AG09319 (cell line): ENCODE data around the gene CCDC30.

Source experiments
- DNase-seq: peaks from one replicate; pipeline ENCODE4 v3.0.0-alpha.2; 2010; ENCODE audit warnings: low read depth; ENCODE audit errors: extremely low read depth
- TF ChIP-seq, protein P1 (sequence below): IDR thresholded peaks from 2 replicates; pipeline ENCODE4 v1.5.1; 2011; ENCODE audit warnings: low read depth, mild to moderate bottlenecking, inconsistent platforms, low read length, moderate library complexity

Gene CCDC30

DNA sequence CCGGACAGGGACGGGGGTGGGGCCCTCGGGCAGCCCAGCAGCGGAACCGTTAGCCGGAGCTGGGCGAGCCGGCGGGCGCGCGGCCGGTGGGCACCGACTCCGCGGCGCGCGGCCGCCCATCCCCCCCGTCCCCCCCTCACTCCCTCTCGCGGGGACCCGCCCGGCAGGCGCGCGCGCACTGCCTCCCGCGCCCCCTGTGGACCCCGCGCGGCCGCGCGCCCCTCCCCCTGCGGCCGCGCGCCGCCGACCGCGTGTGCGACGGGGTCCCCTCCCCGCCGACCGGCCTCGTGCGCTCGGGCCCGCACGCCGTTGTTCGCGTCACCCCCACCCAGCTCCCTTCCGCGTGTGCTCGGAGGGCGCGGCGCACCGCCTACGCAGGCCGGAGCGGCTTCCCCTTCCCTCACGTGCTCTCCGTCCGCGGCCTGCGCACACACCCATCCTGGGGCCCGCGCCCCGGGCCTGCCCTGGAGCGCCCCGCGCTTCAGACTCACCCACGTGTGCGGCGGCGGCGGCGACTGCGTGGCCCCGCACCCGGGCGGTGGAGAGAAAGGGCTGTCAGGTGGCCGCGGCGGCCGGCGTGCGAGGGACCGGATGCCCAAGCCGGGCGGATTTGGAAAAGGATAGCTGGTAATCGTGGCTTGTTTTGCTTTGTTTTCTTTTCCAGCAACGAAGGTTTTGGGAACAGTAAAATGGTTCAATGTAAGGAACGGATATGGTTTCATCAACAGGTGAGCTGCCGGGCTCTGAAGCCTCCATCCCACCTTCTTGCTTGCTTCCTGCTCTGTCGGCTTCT, 219.8 kb downstream of the CCDC30 start:
- TF ChIP-seq, protein P1, sequence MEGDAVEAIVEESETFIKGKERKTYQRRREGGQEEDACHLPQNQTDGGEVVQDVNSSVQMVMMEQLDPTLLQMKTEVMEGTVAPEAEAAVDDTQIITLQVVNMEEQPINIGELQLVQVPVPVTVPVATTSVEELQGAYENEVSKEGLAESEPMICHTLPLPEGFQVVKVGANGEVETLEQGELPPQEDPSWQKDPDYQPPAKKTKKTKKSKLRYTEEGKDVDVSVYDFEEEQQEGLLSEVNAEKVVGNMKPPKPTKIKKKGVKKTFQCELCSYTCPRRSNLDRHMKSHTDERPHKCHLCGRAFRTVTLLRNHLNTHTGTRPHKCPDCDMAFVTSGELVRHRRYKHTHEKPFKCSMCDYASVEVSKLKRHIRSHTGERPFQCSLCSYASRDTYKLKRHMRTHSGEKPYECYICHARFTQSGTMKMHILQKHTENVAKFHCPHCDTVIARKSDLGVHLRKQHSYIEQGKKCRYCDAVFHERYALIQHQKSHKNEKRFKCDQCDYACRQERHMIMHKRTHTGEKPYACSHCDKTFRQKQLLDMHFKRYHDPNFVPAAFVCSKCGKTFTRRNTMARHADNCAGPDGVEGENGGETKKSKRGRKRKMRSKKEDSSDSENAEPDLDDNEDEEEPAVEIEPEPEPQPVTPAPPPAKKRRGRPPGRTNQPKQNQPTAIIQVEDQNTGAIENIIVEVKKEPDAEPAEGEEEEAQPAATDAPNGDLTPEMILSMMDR = no peak
- DNase-seq = peak; percentile 41

DNA sequence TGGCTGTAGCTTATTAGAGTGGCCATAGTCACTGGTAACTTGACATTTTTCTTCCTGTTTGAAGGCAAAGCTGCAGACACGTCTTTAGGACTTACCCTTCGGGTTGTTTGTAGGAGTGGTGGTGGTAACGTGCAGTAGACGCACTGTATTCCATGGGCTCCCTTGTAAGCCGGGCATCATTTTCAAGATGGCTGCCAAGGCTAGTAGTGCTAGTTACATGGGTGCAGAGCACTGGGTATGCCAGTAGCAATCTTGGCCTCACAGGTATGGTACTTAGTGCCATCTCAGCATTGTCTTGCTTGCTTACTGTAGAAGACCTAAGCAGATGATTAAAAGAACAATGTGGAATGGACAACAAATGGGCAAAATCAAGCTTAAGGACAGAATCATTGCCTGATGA, 221.1 kb downstream of the CCDC30 start:
- no peak for DNase-seq
- TF ChIP-seq, protein P1 = no peak

DNA sequence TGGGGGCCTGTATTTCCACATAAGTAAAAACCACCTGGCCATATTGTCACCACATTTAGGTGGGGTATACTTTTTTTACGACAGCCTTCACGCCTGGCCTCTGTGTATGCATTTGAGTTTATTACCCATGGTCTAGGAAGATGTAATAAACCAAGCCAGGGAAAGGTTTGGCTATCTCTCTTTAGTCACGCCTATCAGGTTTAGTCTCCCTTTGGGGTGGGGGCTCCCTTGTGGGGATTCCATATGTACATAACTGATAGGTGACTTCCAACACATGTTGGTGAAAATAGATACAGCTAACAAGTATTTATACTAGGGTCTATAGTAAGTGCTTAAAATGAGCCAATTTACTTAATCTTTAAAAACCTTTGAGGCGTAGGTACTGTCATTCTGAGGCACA, 223.3 kb downstream of the CCDC30 start:
- no peak for DNase-seq
- TF ChIP-seq, protein P1 = no peak

DNA sequence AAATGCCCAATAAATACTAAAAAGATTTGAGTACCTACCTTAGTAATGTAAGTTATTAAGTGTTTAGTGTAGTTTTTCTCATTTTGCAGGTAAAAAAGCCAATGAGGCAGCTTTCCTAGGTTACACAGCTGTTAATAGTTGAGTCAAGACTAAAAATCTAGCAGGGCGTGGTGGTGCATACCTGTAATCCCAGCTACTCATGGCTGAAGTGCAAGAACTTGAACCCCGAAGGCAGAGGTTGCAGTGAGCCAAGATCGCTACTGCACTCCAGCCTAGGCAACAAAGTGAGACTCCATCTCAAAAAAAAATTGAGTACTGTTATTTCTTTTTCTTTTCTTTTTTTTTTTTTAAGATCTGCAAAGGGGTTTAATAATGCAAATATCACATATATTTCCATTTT, 226.8 kb downstream of the CCDC30 start:
- TF ChIP-seq, protein P1 = no peak
- DNase-seq = no peak

DNA sequence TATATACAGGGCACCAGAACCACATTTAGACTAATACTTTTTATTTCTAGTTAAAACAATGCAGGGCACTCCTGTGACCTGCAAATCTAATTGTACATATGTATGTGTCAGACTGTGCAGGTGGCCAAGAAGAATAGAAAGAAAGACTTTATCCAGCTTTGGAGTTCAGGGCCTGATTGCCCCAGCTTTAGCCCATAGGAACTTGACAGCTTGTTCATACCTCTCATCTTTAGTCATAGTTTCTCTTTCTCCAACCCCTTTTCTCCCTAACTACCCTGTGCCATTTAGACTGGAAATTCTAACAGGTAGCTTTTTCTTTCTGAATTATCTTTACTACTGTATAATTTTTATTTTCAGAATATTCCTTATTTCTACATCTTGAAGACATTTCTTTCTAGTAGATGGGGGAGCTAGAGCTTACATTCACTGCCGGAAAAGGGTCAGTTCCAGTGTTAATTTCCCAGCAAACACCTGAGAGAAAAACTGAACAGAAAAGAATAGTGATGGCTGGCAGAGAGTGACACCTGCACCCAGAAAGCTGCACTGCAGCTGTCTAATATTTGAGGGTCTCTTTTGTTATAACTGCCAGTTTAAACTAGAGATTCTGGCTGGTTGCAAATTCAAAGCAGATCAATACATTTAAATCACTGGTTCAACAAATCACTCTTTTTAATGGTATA, 227.5 kb downstream of the CCDC30 start:
- TF ChIP-seq, protein P1 = no peak
- no peak for DNase-seq

DNA sequence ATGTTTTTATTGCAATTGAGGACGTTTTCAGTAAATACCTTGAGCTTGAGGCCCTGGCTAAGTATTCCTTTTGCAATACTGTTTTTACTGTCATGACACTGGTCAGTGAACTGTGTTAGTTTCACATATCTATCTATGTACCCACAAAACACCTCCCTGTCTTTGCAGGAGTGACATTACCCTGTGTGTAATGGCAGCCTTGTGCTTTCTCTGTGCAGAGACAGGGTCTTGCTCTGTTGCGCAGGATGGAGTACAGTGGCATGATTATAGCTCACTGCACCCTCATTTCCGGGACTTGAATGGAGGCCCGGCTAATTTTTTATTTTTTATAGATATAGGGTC, 228.0 kb downstream of the CCDC30 start:
- TF ChIP-seq, protein P1 = no peak
- no peak for DNase-seq

DNA sequence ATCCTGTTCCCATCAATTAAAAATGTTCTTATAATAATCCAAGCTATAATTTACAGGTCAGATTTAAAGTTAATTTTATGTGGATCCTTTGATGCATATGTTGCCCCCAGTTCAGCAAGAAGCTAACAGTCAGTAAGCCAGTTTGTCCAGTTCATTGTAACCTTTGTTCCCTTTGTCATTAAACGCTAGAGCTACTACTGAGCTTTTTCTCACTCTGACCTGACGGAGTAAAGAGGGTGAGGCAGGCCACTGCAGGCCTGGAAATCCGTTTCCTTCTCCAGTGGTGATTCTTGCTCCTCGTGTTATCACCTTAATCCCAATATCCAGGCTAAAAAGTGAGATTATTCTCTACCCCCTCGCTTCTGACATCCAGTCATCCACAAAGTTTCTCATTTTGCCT, 229.4 kb downstream of the CCDC30 start:
- TF ChIP-seq, protein P1 = no peak
- DNase-seq = no peak
